Fibroblast of the conjunctiva (primary cell): ENCODE data around the gene BAIAP3.

Source experiments
- DNase-seq: peaks from one replicate; pipeline ENCODE4 v3.0.0-alpha.2; 2010; ENCODE audit warnings: low read depth

The BAIAP3 gene

GRCh38 chr16:1299012-1299867, 34.2 kb upstream of the BAIAP3 start:
- no peak for DNase-seq

- DNase-seq: no peak
Measured at GRCh38 chr16:1299868-1300203, 33.6 kb upstream of the BAIAP3 start.

- DNase-seq: no peak
Measured at GRCh38 chr16:1300664-1301476, 32.6 kb upstream of the BAIAP3 start.

- no peak for DNase-seq
Measured at GRCh38 chr16:1301562-1301961, 31.9 kb upstream of the BAIAP3 start.

GRCh38 chr16:1305823-1306222, 27.6 kb upstream of the BAIAP3 start:
- no peak for DNase-seq

GRCh38 chr16:1306334-1306733, 27.1 kb upstream of the BAIAP3 start:
- no peak for DNase-seq

GRCh38 chr16:1308036-1308976, 25.1 kb upstream of the BAIAP3 start:
- DNase-seq: no peak

GRCh38 chr16:1308977-1309885, 24.2 kb upstream of the BAIAP3 start, which contains the start of gene UBE2I:
Gene UBE2I, plus strand, starts transcription at chr16:1309636. Its CDS starts 4,395 bp downstream, at chr16:1314031.
- DNase-seq: peak; percentile 92

GRCh38 chr16:1309888-1310831, 23.3 kb upstream of the BAIAP3 start:
- no peak for DNase-seq

- DNase-seq: no peak
Measured at GRCh38 chr16:1310832-1311200, 22.6 kb upstream of the BAIAP3 start.

- no peak for DNase-seq
Measured at GRCh38 chr16:1311212-1311737, 22.2 kb upstream of the BAIAP3 start.

GRCh38 chr16:1311738-1312466, 21.5 kb upstream of the BAIAP3 start:
- DNase-seq: no peak

- DNase-seq: no peak
Measured at GRCh38 chr16:1312467-1312816, 21.0 kb upstream of the BAIAP3 start.

- DNase-seq: no peak
Measured at GRCh38 chr16:1312903-1313302, 20.5 kb upstream of the BAIAP3 start.

GRCh38 chr16:1313721-1314369, 19.6 kb upstream of the BAIAP3 start:
- no peak for DNase-seq

GRCh38 chr16:1314399-1315068, 18.9 kb upstream of the BAIAP3 start:
- no peak for DNase-seq

- no peak for DNase-seq
Measured at GRCh38 chr16:1315081-1316032, 18.1 kb upstream of the BAIAP3 start.
